ENCODE data around the gene PRR5L.

GRCh38 chr11:36394926-36395325 is 98.8 kb downstream of the PRR5L start:
- no peak for TF ChIP-seq CTCF (conservative IDR thresholded peaks at IDR 0.05 in 1 of 2, IDR thresholded peaks at IDR 0.05 in 1 of 2; ENCODE audit: extremely low read depth in 1 of 2, insufficient read depth in 1 of 2, low read depth in 1 of 2, low read length in 2 of 2)
- no peak for TF ChIP-seq EZH2 (IDR thresholded peaks at IDR 0.05; ENCODE audit: borderline replicate concordance, low read length)

All from mammary epithelial cell (primary cell).